ENCODE results near the gene HIRA.
"Not testable (repeated sequence)": the region's sequence is repeated elsewhere in the genome, so short reads cannot be mapped to it uniquely, and the experiment has no call there.

Gene HIRA

GRCh38 chr22:19438298-19438697 lies 6.8 kb upstream of the HIRA start:
- DNase-seq: no peak

- not testable (repeated sequence) for DNase-seq
Observed at GRCh38 chr22:19436444-19437161, 5.1 kb upstream of the HIRA start.

DNA sequence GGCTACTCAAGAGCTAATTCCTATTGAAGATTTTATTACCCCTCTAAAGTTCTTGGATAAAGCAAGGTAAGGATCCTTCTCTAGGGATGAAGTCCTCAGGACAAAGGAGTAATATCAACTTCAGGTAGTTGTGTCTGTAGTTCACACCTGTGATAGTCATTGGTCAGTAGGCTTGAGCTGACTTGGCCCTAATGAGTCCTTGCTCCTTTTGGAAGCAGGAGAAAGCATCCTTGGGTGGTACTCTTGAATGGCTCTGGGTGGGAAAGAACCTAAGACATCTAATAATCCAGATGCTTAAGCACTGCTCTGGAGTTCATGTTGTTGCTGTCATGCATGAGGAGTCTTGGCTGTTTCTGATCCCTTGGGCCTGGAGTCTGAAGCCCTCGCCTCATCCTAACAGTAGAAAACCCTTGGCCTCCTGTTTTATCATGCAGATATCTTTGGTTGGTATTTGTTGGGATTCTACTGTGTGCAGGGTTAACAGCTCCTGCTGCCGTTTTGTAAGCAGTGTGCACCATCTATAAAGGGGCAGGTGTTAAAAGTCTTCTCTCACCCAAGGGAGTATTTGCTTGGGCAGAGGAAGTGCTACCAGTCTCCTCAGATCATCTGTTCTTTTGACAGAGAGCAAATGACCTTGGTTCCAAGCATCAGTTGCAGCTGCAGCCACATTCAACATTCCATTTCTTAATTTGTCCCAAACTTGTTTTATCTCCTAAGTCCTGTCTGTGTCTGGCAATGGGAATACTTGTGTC lies 3.5 kb upstream of the HIRA start:
- no peak for DNase-seq

DNA sequence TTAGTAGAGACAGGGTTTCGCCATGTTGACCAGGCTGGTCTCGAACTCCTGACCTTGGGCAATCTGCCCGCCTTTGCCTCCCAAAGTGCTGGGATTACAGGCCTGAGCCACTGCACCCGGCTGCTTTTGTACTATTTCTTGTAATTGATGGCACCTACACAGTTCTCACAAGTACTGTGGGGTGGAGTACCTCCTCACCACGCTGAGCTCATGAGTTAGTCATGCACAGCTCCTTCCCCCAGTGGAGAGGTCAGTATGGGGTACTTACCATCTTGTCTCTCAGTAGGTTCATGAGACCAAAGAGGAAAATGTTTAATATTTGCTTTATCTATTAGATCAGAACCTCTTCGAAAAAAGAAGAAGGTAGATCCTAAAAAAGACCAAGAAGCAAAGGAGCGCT lies 2.9 kb upstream of the HIRA start:
- no peak for DNase-seq

DNA sequence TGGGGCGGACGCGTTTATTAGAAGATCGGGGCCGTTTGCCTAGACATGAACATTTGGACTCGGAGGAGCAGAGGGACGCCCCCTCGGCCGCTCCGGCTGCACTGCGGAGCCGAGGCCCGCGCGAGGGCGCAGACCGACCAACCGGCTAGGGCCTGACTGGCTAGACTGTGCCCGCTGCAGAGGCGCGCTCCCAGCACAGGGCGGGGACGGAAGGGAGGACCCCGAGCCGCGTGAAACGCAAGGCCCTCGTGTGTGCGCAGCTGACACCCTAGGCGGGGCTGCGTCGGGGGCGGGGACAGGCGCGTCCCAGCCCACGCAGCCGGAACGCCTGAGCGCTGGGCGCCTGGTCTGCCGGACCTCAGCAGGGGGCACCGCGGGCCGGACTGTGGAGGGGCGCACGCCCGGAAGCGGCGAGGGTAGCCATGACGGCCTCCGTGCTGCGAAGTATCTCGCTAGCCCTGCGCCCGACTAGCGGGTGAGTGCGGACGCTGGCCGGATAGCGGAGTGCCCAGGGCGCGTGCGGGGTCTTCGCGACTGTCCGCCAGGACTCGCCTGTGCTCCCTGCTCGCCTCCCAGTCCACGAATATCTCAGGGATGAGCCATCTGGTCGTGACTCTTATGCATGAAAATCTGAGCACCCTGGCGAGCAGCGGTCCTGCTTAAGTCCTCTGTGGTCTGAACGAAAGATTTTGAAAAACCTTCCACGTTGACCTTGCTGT lies 759 bp upstream of the HIRA start, which contains the start of gene MRPL40:
MRPL40 (plus strand) TSS at position 413 of the 719 bp plus-strand sequence; CDS start at position 423, 10 bp downstream.
- peak; percentile 74 for DNase-seq

GRCh38 chr22:19430890-19431541 lies 517 bp downstream of the HIRA start:
- DNase-seq: no peak

GRCh38 chr22:19429950-19430889 lies 1.3 kb downstream of the HIRA start:
- DNase-seq: peak; percentile 16

DNA sequence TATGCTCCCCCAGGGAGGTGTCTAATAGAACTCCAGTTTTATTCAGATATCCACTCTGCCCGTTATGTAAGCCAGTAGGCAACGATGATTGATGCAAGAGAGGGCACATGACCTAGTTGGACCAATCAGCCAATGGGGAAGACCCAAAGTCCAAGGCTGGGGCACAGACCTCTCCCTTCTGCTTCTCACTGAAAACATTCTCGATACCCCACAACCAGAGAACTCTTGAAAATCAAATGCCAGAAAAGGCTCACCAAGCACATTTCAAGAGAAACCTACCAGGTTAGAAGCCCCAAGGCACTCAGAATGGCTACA lies 7.4 kb downstream of the HIRA start:
- DNase-seq: no peak

DNA sequence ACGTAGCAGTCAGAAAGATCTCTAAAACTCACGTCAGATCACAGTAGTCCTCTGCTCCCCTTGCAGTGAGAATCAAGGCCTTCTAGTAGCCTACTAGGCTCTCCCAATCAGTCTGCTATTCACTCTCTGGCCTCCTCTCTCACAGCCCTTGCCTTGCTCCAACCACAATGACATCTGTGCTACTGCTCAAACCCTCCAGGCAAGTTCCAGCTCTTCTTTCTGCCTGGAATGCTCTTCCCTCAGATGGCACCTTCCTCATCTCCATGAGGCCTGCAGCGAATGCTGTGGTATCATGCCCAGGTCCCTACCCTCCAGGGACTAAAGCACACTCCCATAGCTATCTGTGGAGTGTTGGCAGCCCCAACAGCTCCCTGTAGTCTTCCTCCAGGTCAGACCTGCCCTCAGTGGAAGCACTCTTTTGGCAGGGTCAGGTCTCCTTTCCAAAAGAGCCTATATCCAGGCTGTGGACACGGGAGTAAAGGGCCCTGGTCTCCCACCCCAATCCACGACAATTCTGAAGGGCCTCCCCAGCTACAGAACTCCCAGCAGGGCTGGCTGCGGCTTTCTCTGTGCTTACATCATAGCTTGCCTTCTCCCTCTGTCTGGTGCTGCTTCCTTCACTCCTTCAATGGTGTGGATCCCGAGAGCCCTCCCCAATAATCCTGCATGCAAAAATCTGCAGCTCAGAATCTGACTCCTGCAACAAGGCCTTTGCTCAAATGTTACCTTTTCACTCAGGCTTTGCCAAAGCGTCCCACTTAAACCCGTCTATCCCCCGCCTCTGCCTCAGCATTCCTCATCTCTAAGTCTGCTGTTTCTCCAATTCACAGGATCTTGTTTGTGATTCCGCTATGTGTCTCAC lies 8.9 kb downstream of the HIRA start:
- DNase-seq: no peak

DNA sequence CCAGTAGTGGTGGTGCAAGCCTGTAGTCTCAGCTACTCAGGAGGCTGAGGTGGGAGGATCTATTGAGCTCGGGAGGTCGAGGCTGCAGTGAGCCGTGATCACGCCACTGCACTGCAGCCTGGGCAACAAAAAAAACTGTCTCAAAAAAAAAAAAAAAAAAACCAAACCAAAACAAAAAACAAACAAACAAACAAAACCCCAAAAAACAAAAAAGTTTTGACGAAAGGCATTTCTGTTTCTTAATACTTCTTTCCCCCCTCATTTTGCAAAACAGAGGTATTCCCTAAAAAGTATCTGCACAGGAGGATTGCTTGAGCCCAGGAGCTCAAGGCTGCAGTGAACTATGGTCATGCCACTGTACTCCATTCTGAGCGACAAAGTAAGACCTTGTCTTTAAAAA lies 11.2 kb downstream of the HIRA start:
- DNase-seq: no peak

GRCh38 chr22:19419464-19420178 lies 11.9 kb downstream of the HIRA start:
- DNase-seq: no peak

DNA sequence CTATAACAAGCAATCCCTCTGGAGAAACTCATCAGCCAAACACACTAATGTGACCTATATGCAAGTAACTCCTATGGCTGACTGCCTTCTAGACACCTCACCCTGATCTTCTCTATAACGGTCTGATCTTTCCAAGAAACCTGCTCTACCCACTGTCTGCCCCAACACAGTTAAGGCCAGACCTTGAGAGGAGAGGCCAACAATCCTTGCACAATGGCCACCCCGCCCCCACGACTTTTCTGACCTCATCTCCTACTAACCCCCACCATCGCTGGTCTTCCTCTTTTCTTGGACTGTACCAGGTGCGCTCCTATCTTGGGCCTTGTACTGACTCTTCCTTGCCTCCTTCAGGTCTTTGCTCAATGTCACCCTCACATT lies 12.5 kb downstream of the HIRA start:
- DNase-seq: no peak

- DNase-seq: no peak
Observed at GRCh38 chr22:19412923-19413322, 18.6 kb downstream of the HIRA start.

DNA sequence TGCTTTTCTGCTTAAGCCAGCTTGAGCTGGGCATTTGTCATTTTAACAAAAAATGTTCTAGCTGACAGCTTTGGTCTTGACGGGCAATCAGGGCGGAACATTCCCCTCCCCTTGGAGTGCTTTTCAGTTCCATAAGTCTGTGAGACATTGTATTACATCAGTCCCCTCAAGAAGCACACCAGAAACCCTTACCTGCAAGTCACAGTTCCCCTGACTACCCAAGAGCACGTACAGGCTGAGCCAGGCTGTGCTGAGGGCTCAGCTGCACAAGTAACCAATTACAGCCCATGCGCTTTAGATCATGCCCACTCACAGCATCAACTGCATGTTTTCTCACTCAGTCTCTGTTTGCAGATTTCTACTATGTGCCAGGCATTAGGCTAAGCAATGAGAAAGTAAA lies 19.1 kb downstream of the HIRA start:
- DNase-seq: no peak

DNA sequence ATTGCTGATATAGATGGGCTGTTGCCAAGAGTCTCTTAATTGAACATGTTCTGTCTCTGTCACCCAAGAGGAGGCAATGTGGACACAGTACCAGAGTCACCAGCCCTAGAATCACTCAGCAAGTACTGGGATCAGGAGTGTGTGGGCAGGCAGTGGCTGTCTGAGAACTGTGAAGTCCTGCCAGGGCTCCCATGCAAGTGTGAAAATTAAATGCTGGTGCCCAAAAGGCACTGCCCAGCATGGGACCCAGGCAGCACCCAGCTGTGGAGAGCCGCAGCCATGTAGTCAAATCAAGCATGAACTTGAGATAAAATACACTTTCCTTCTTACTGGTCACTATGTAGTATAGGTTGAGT lies 19.9 kb downstream of the HIRA start:
- DNase-seq: no peak

DNA sequence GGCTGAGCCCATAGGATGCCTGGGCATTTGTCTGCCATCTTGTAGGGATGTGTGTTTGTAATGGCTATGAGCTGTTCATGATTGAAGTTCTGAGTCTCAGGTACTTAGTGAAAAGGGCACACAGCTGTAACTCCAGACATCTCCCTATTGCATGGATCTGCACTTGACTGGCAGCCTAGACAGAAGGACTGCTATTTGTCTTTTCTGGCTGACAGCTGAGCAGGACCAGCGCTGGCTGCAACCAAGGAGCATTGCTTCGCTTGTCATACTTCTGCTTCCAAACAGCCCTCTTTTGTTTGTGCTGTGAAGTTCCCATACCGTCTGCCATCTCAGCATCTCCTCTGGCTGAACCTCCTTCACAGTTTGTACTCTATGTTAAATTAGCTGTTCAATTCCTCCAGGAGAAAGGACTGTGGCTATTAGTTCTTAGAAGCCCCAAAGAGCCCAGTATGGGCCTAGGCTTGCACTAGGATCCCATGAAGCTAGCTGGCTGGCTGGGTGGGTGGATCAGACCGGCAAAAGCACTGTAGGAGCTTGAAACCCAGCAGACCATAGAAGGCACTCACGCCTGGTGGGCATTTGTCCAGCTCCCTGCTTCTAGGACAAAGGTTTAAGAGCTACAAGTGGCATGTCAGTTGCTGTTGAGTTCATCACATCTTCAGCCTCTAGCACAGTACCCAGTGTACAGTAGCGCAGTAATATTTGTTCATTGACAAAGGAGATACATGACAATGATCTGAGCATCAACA lies 20.4 kb downstream of the HIRA start:
- no peak for DNase-seq

DNA sequence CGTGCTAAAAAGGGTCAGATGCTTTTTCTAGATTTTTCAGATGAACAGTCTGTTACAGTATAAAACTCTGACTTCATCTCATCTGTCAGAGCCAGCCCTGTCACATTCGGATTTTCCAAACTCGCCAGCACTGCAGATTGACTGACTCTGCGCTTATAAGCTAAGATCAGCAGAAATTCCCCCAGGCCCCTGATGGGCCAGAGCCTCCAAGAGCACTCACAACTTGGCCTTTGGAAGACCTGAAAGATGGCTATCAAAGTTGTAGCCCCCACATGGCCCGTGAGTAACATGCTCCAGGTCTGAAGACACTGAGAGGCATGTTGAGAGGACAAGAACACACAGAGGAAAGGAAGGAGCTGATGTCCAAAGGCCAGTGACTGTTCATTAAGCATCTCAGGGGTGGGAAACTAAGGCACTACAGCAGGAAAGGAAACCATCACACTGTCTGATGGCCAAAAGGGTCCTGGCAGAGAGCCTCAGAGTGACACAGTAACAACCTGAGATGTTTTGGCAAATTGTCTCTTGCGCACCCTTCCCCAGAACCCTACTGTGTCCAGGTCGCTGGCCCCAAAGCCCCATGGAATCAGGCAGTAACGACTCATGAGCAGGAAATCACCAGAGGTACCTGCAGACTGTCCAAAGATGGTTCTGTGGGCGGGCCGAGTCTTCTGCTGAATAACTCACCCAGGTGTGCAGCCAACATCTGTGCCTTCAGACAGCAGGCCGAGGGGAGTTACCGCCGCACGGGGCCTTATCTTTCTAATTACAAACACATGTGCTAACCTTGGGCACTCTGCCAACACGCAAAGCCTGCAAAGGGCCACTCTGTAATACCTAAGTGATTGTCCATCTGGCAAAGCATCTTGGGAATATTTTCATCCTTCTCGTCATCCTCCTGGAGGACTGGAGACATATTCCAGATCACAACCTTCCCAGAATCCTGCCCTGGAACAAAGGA lies 23.6 kb downstream of the HIRA start:
- DNase-seq: no peak

- DNase-seq: no peak
Observed at GRCh38 chr22:19406846-19407245, 24.7 kb downstream of the HIRA start.
